K562 (cell line): ENCODE data around the gene ELOVL5. TPM values are rescaled to one million over a fixed set of nuclear protein-coding genes. Genes with fewer than 3 reads are reported as not detected.

Experiments used
- ATAC-seq: fragments of 200-7000 bp; cut with Tn5 transposase; 3 replicates; pipeline ENCODE4 v1.9.1; 2020; ENCODE audit warnings: moderate library complexity
- BruUV-seq: library from RNA; stranded (reverse); fragments of 400-500 nt; replicated peaks from 2 replicates; lab custom pipeline; 2021; lab: Mats Ljungman, UMichigan
- CTCF ChIA-PET: fragments of 300-600 bp; formaldehyde crosslinking; extraction: SDS; loops from one replicate; lab custom pipeline; 2021; ENCODE audit warnings: low intra/inter-chr PET ratio; lab: Yijun Ruan, JAX
- POLR2A ChIA-PET: fragments of 300-600, 350-650 bp; sonication (Branson Sonifier 250); formaldehyde crosslinking; extraction: SDS; loops from one replicate; lab custom pipeline; 2021; ENCODE audit warnings: antibody characterized with exemption, inconsistent platforms; lab: Yijun Ruan, JAX
- DNase-seq, 4 experiments: peaks; one replicate each; pipeline versions ENCODE4 v3.0.0 to v3.0.0-alpha.2; 2011 to 2018; ENCODE audit warnings: low spot score in 3 of 4, mixed read lengths in 3 of 4; ENCODE audit errors: extremely low read depth in 1 of 4
- FAIRE-seq: peaks from 2 replicates; lab custom pipeline; 2011; peaks lifted over from hg19 to GRCh38; lab: Jason Lieb, UNC
- H2AFZ ChIP-seq: 2 replicates; pipeline ENCODE4 v1.6.0; 2011; ENCODE audit warnings: low read depth, low read length, control low read depth, inconsistent platforms
- H3K27ac ChIP-seq: fragments of 200-600 bp; 3 replicates; pipeline ENCODE4 v1.8.0; 2011; ENCODE audit warnings: low read depth, mild to moderate bottlenecking, control low read depth, inconsistent platforms, low read length, moderate library complexity, mixed read lengths; ENCODE audit errors: extremely low read depth
- H3K27me3 ChIP-seq, 2 experiments: fragments of 300-600 bp in 1 of 2; 2 replicates in 1 of 2; 3 replicates in 1 of 2; pipeline versions ENCODE4 v1.6.0 to v1.8.0; 2011; ENCODE audit warnings: inconsistent platforms in 2 of 2, low read length in 2 of 2, mild to moderate bottlenecking in 1 of 2, mixed read lengths in 1 of 2, moderate library complexity in 1 of 2; ENCODE audit not compliant: control insufficient read depth in 2 of 2, insufficient read depth in 2 of 2
- H3K36me3 ChIP-seq: fragments of 300-600 bp; 3 replicates; pipeline ENCODE4 v1.8.0; 2011; ENCODE audit warnings: mild to moderate bottlenecking, low read length, inconsistent platforms; ENCODE audit not compliant: control insufficient read depth, insufficient read depth
- H3K4me1 ChIP-seq, 2 experiments: fragments of 200-600 bp in 1 of 2; replicated peaks in 1 of 2; 2 replicates in 1 of 2; 3 replicates in 1 of 2; pipeline versions ENCODE4 v1.5.1 to v1.8.0; 2011; ENCODE audit warnings: inconsistent platforms in 2 of 2, low read length in 2 of 2, mild to moderate bottlenecking in 1 of 2, mixed read lengths in 1 of 2, moderate library complexity in 1 of 2; ENCODE audit not compliant: control insufficient read depth in 2 of 2, insufficient read depth in 2 of 2
- H3K4me2 ChIP-seq: 2 replicates; pipeline ENCODE4 v1.6.1; 2011; ENCODE audit warnings: low read length, control low read depth, inconsistent platforms, mixed read lengths; ENCODE audit not compliant: insufficient read depth
- H3K4me3 ChIP-seq: fragments of 200-600 bp; sonication (generic), shearing (Covaris generic); 2 replicates; pipeline ENCODE4 v1.5.1; 2016; ENCODE audit warnings: control low read depth, inconsistent platforms
- H3K79me2 ChIP-seq: fragments of 200-600 bp; 3 replicates; pipeline ENCODE4 v1.8.0; 2011; ENCODE audit warnings: low read length, inconsistent platforms; ENCODE audit not compliant: control insufficient read depth, insufficient read depth
- H3K9ac ChIP-seq, 2 experiments: 2 replicates each; pipeline versions ENCODE4 v1.6.0 to v1.6.1; 2011; ENCODE audit warnings: low read depth in 2 of 2, low read length in 2 of 2, control low read depth in 1 of 2, inconsistent platforms in 1 of 2, mild to moderate bottlenecking in 1 of 2, mixed read lengths in 1 of 2; ENCODE audit not compliant: insufficient read depth in 1 of 2
- H3K9me1 ChIP-seq: one replicate; pipeline ENCODE4 v1.6.0; 2011; ENCODE audit warnings: inconsistent platforms, mild to moderate bottlenecking, low read length, moderate library complexity; ENCODE audit not compliant: control insufficient read depth, insufficient read depth
- H3K9me3 ChIP-seq: replicated peaks from 2 replicates; pipeline ENCODE4 v1.5.1; 2011; ENCODE audit warnings: low read depth, low read length, inconsistent platforms; ENCODE audit not compliant: control insufficient read depth, insufficient read depth
- H4K20me1 ChIP-seq: replicated peaks from 2 replicates; pipeline ENCODE4 v1.6.1; 2011; ENCODE audit warnings: low read length, inconsistent platforms, mixed read lengths; ENCODE audit not compliant: control insufficient read depth, insufficient read depth
- CCNT2 ChIP-seq: IDR thresholded peaks from 2 replicates; pipeline ENCODE4 v1.6.1; 2011; ENCODE audit warnings: borderline replicate concordance, low read depth, mild to moderate bottlenecking, moderate library complexity, mixed read lengths, low read length; ENCODE audit not compliant: insufficient read length; ENCODE audit errors: extremely low read depth
- FOXP4 ChIP-seq: sonication (generic); formaldehyde crosslinking; IDR thresholded peaks from 2 replicates; pipeline ENCODE4 v1.8.0; 2022; ENCODE audit warnings: mild to moderate bottlenecking, missing genetic modification reagents, borderline replicate concordance
- HEY1 ChIP-seq: fragments of 250-450 bp; sonication (Bioruptor Pico); IDR thresholded peaks from 2 replicates; pipeline ENCODE4 v1.5.0; 2020; ENCODE audit warnings: mild to moderate bottlenecking, moderate library complexity, borderline replicate concordance
- KAT7 ChIP-seq: sonication (generic); formaldehyde crosslinking; IDR thresholded peaks from 2 replicates; pipeline ENCODE4 v1.8.0; 2022; ENCODE audit warnings: missing genetic modification reagents, mild to moderate bottlenecking, borderline replicate concordance
- MAFG ChIP-seq: fragments of 450-650 bp; conservative IDR thresholded peaks from 2 replicates; pipeline ENCODE4 v1.6.1; 2016; ENCODE audit warnings: missing genetic modification characterization, missing compliant biosample characterization
- MBD1 ChIP-seq: fragments of 250-450 bp; sonication (Bioruptor Pico); IDR thresholded peaks from 2 replicates; pipeline ENCODE4 v1.8.0; 2022; ENCODE audit warnings: inconsistent platforms
- MYBL2 ChIP-seq, 2 experiments: fragments of 450-650 bp in 1 of 2; sonication (generic) in 1 of 2; formaldehyde crosslinking in 1 of 2; IDR thresholded peaks; 2 replicates each; pipeline versions ENCODE4 v1.6.1 to v1.8.1; 2017 to 2022; ENCODE audit warnings: borderline replicate concordance in 1 of 2, inconsistent platforms in 1 of 2, low read depth in 1 of 2, mild to moderate bottlenecking in 1 of 2, missing genetic modification reagents in 1 of 2, moderate library complexity in 1 of 2
- NFIC ChIP-seq: fragments of 450-650 bp; IDR thresholded peaks from 2 replicates; pipeline ENCODE4 v1.6.1; 2017; ENCODE audit warnings: mild to moderate bottlenecking, inconsistent platforms
- PPARD ChIP-seq: fragments of 250-450 bp; sonication (Bioruptor Pico); IDR thresholded peaks from 2 replicates; pipeline ENCODE4 v1.8.0; 2022; ENCODE audit warnings: inconsistent platforms, mild to moderate bottlenecking, moderate library complexity
- STAT5A ChIP-seq: IDR thresholded peaks from 2 replicates; pipeline ENCODE4 v1.6.1; 2012; ENCODE audit warnings: low read length, inconsistent platforms, borderline replicate concordance
- VEZF1 ChIP-seq: fragments of 200-800 bp; sonication (Bioruptor generic); IDR thresholded peaks from 2 replicates; pipeline ENCODE4 v1.6.1; 2017; ENCODE audit warnings: missing genetic modification characterization, missing compliant biosample characterization
- ZHX1 ChIP-seq: fragments of 150-350 bp; conservative IDR thresholded peaks from 2 replicates; pipeline ENCODE4 v1.6.1; 2014; ENCODE audit warnings: low read length
- ZNF75A ChIP-seq: fragments of 450-650 bp; formaldehyde crosslinking; IDR thresholded peaks from 2 replicates; pipeline ENCODE4 v1.4.0; 2020; ENCODE audit warnings: mild to moderate bottlenecking
- ZNF79 ChIP-seq: fragments of 250-450 bp; sonication (Bioruptor Pico); IDR thresholded peaks from 2 replicates; pipeline ENCODE4 v1.4.0; 2020; ENCODE audit warnings: low read depth, mild to moderate bottlenecking, moderate library complexity
- WGBS: fragments of 100-300 bp; shearing (Covaris generic); methylation state at CpG from one replicate; pipeline ENCODE4 v1.1.6; 2016; ENCODE audit warnings: low coverage, mixed read lengths; ENCODE audit not compliant: insufficient coverage; ENCODE audit errors: missing lambda C conversion rate; 5-methylcytosine and 5-hydroxymethylcytosine counted together
- in situ Hi-C: fragments of 300-500 bp; cut with MboI; formaldehyde crosslinking; loops from 4 replicates; pipeline ENCODE4 v1.15.0; 2018; ENCODE audit warnings: inconsistent platforms, mixed read lengths
- intact Hi-C: fragments of 100-400 bp; cut with micrococcal nuclease; formaldehyde crosslinking; loops from 2 replicates; pipeline ENCODE4 v1.14.2; 2022
- polyA plus RNA-seq, 8 experiments: library from polyadenylated mRNA; depleted of rRNA in 4 of 8; stranded (reverse) in 5 of 8; unstranded in 3 of 8; fragments of >200 nt; fragmentation: Nextera tagmentation in 2 of 8; fragmentation: Illumina TruSeq in 1 of 8; extraction: Ambion mirVana in 2 of 8; extraction: Trizol in 1 of 8; gene quantifications; 2 replicates each; pipeline versions ENCODE4 v1.2.1 to v1.2.3, GENCODE V29; 2011 to 2014; ENCODE audit warnings: inconsistent platforms in 1 of 8, missing spikeins in 1 of 8
- total RNA-seq, 7 experiments: library from RNA; depleted of rRNA in 6 of 7; stranded (reverse); fragments of >200 nt in 6 of 7; fragmentation: Illumina TruSeq in 2 of 7; extraction: Trizol in 2 of 7; gene quantifications; 2 replicates each; pipeline versions ENCODE4 v1.2.1 to v1.2.3, GENCODE V29; 2011 to 2021; ENCODE audit warnings: low replicate concordance in 1 of 7

Gene ELOVL5
- total and polyA plus RNA-seq, 9 of the 15 experiments (the other 6 are each of a cell fraction or from before 2014, with no cell fraction given), result 70.6 to 245 (median 132) TPM

- POLR2A ChIA-PET, result interaction anchor here (1.0 kb wide), 1 partner anchor 15 kb away, joined by 3 read pairs; no protein-coding TSS in a partner anchor
- Histone ChIP-seq H3K9me1 (no peaks in the 10 kb centered on the region), H3K79me2 (no peaks in the 10 kb centered on the region), H3K9me3 (no peaks in the 10 kb centered on the region), H3K9ac (no peak overlapping the region), H3K4me1 (no peaks in the 10 kb centered on the region), H3K4me2 (no peak overlapping the region), H3K4me3 (no peak overlapping the region), H4K20me1 (no peaks in the 10 kb centered on the region), H3K27ac (no peak overlapping the region), H2AFZ (no peak overlapping the region), H3K36me3 (no peaks in the 10 kb centered on the region), H3K27me3 (no peaks in the 10 kb centered on the region; a peak in 1 of 5 replicates)
- in situ Hi-C loops (no loop called here), intact Hi-C loops (no loop called here)
- DNase-seq (no peak), FAIRE-seq (no peak), ATAC-seq (no peak)
- CTCF ChIA-PET, result interaction anchor here (0.6 kb wide), 1 partner anchor 271 kb away, joined by 3 read pairs; no protein-coding TSS in a partner anchor
- 10% methylated on average over 4 of the region's 4 CpGs for WGBS
- BruUV-seq, result no TSS peak
- TF ChIP-seq VEZF1 (CRISPR knock-in tag) (no peak), FOXP4 (CRISPR knock-in tag) (no peak), ZNF79 (CRISPR knock-in tag) (no peak), MAFG (tag) (no peak), PPARD (no peak), CCNT2 (no peak), NFIC (no peak), HEY1 (CRISPR knock-in tag) (no peak), STAT5A (no peak), KAT7 (CRISPR knock-in tag) (no peak), MBD1 (CRISPR knock-in tag) (no peak), ZNF75A (CRISPR knock-in tag) (no peak), MYBL2 (IDR thresholded peaks at IDR 0.05; ENCODE audit: low read depth) (no peak), MYBL2 (CRISPR knock-in tag; IDR thresholded peaks at IDR 0.05; ENCODE audit: borderline replicate concordance) (no peak), ZHX1 (no peak)
Measured at GRCh38 chr6:53241938-53242337, 106.8 kb downstream of the ELOVL5 start.
